Endothelial cell (in vitro differentiated cells): ENCODE results near the gene STX3. TPM values are rescaled to one million over a fixed set of nuclear protein-coding genes. Genes with fewer than 3 reads are reported as not detected.

Experiments
- DNase-seq: peaks from one replicate; pipeline ENCODE4 v3.0.0; 2021; ENCODE audit warnings: low spot score
- H3K27ac Mint-ChIP-seq: one replicate; pipeline ENCODE4 v1.8.0; 2021; ENCODE audit warnings: mixed read lengths, inconsistent platforms; ENCODE audit not compliant: unreplicated experiment
- H3K27me3 Mint-ChIP-seq: one replicate; pipeline ENCODE4 v1.8.0; 2021; ENCODE audit warnings: mild to moderate bottlenecking, moderate library complexity, mixed read lengths, inconsistent platforms; ENCODE audit not compliant: unreplicated experiment
- H3K36me3 Mint-ChIP-seq: one replicate; pipeline ENCODE4 v1.8.0; 2021; ENCODE audit warnings: mild to moderate bottlenecking, low read depth, mixed read lengths, inconsistent platforms; ENCODE audit not compliant: unreplicated experiment
- H3K4me1 Mint-ChIP-seq: one replicate; pipeline ENCODE4 v1.8.0; 2021; ENCODE audit warnings: mild to moderate bottlenecking, mixed read lengths, inconsistent platforms; ENCODE audit not compliant: unreplicated experiment
- H3K4me3 Mint-ChIP-seq: one replicate; pipeline ENCODE4 v1.8.0; 2021; ENCODE audit warnings: mild to moderate bottlenecking, mixed read lengths, inconsistent platforms; ENCODE audit not compliant: unreplicated experiment
- H3K9me3 Mint-ChIP-seq: one replicate; pipeline ENCODE4 v1.8.0; 2021; ENCODE audit warnings: mixed read lengths, inconsistent platforms; ENCODE audit not compliant: unreplicated experiment
- CTCF ChIP-seq: fragments of 200-600 bp; sonication (generic); IDR thresholded peaks from one replicate; pipeline ENCODE4 v1.5.0; 2021; ENCODE audit warnings: antibody characterized with exemption; ENCODE audit not compliant: unreplicated experiment
- total RNA-seq: library from RNA; stranded (reverse); fragmentation: NEBNext Ultra II Directional; extraction: Animal tissue kit (Norgen Biotek cat#: 25700); gene quantifications from one replicate; pipeline ENCODE4 v1.2.1, GENCODE V29; 2021; ENCODE audit not compliant: unreplicated experiment

STX3 gene
- total RNA-seq, 1 donor from 2014 or later: 140 TPM

DNA sequence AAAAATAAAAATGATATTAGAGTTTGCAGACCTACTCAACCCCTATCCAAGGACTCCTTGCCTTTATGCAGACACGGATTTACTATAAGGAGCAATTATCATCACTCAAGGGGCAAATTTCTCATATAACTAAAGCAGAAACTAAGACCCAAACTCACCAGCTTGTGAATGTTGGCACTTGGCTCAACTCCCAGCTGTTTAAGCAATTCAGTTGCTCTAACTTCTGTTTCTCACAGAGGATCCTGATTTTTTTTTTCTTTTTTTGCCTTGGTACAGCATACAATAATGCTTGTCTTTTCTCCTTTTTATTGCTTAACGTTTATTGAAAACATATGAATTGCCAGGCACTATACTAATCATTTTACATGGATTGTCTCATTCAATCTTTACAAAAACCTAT, 99.7 kb downstream of the STX3 start:
- Mint-ChIP-seq H3K4me3 (no peak overlapping the region), H3K36me3 (no peaks in the 10 kb centered on the region), H3K4me1 (peaks cover 7% of the 10 kb centered on the region), H3K27ac (no peak overlapping the region), H3K9me3 (no peaks in the 10 kb centered on the region), H3K27me3 (peaks cover 1% of the 10 kb centered on the region)
- TF ChIP-seq CTCF: no peak
- no peak for DNase-seq

Other genes starting within 250 kb of the STX3 start
- gene OR4D9, start 243.8 kb upstream of the STX3 start, total RNA-seq: not detected
- gene OSBP, start 139.6 kb upstream of the STX3 start, total RNA-seq: 39.5 TPM
- 36.1 TPM for gene PATL1, start 86.3 kb upstream of the STX3 start, total RNA-seq
- not detected for gene OR10V1, start 41.5 kb upstream of the STX3 start, total RNA-seq
- 47.2 TPM for gene MRPL16, start 55.4 kb downstream of the STX3 start, total RNA-seq
- not detected for gene CBLIF, start 90.1 kb downstream of the STX3 start, total RNA-seq
- not detected for gene TCN1, start 111.1 kb downstream of the STX3 start, total RNA-seq
- gene OOSP3, start 123.4 kb downstream of the STX3 start, total RNA-seq: 0.54 TPM
- gene OOSP1, start 183.1 kb downstream of the STX3 start, total RNA-seq: 0.38 TPM
- gene OOSP4A, start 208.7 kb downstream of the STX3 start, total RNA-seq: not detected